ENCODE measurements around the gene CCDC87.
"Not testable (repeated sequence)": the region's sequence is repeated elsewhere in the genome, so short reads cannot be mapped to it uniquely, and the experiment has no call there.

DNA sequence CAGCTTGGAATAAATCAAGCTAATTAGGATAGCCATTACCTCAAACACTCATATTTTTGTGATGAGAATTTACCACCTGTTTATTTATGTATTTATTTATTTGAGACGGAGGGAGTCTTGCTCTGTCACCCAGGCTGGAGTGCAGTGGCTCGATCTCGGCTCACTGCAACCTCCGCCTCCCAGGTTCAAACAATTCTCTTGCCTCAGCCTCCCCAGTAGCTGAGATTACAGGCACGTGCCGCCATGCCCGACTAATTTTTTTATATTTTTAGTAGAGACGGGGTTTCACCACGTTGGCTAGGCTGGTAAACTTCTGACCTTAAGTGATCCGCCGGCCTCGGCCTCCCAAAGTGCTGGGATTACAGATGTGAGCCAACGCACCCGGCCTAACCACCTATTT is 47.9 kb downstream of the CCDC87 start:
- TF ChIP-seq, protein P1, sequence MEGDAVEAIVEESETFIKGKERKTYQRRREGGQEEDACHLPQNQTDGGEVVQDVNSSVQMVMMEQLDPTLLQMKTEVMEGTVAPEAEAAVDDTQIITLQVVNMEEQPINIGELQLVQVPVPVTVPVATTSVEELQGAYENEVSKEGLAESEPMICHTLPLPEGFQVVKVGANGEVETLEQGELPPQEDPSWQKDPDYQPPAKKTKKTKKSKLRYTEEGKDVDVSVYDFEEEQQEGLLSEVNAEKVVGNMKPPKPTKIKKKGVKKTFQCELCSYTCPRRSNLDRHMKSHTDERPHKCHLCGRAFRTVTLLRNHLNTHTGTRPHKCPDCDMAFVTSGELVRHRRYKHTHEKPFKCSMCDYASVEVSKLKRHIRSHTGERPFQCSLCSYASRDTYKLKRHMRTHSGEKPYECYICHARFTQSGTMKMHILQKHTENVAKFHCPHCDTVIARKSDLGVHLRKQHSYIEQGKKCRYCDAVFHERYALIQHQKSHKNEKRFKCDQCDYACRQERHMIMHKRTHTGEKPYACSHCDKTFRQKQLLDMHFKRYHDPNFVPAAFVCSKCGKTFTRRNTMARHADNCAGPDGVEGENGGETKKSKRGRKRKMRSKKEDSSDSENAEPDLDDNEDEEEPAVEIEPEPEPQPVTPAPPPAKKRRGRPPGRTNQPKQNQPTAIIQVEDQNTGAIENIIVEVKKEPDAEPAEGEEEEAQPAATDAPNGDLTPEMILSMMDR (conservative IDR thresholded peaks at IDR 0.05; ENCODE audit: low read length): not testable (repeated sequence)
- TF ChIP-seq EZH2phosphoT487 (IDR thresholded peaks at IDR 0.05; ENCODE audit: borderline replicate concordance): not testable (repeated sequence)

All from Loucy (cell line).